Neural crest cell (in vitro differentiated cells): Measurements from ENCODE around the gene EGR4. TPM values are rescaled to one million over a fixed set of nuclear protein-coding genes. Genes with fewer than 3 reads are reported as not detected.

ENCODE experiments used
- DNase-seq: peaks from one replicate; pipeline ENCODE4 v3.0.0; 2021; ENCODE audit warnings: low read depth, mixed read lengths, low spot score
- H3K27ac Mint-ChIP-seq: one replicate; pipeline ENCODE4 v1.8.0; 2021; ENCODE audit warnings: mild to moderate bottlenecking, mixed read lengths; ENCODE audit not compliant: unreplicated experiment
- H3K27me3 Mint-ChIP-seq: 2 replicates; pipeline ENCODE4 v1.8.0; 2021; ENCODE audit warnings: low read depth, mild to moderate bottlenecking, mixed read lengths
- H3K36me3 Mint-ChIP-seq: 2 replicates; pipeline ENCODE4 v1.8.0; 2021; ENCODE audit warnings: low read depth, mild to moderate bottlenecking, mixed read lengths
- H3K4me1 Mint-ChIP-seq: 2 replicates; pipeline ENCODE4 v1.8.0; 2021; ENCODE audit warnings: mixed read lengths
- H3K4me3 Mint-ChIP-seq: one replicate; pipeline ENCODE4 v1.8.0; 2021; ENCODE audit warnings: mild to moderate bottlenecking, mixed read lengths
- H3K9me3 Mint-ChIP-seq: 2 replicates; pipeline ENCODE4 v1.8.0; 2021; ENCODE audit warnings: mixed read lengths
- CTCF ChIP-seq: fragments of 200-600 bp; sonication (generic); conservative IDR thresholded peaks from 2 replicates; pipeline ENCODE4 v1.5.0; 2021; ENCODE audit warnings: antibody characterized with exemption, mild to moderate bottlenecking
- total RNA-seq: library from RNA; stranded (reverse); gene quantifications from 2 replicates; pipeline ENCODE4 v1.2.1, GENCODE V29; 2021

EGR4 gene
- total RNA-seq, 1 donor from 2014 or later: not detected

- DNase-seq: no peak
- Mint-ChIP-seq H3K4me3 (no peak overlapping the region), H3K36me3 (peaks cover 4% of the 10 kb centered on the region), H3K27me3 (peaks cover 9% of the 10 kb centered on the region), H3K9me3 (no peaks in the 10 kb centered on the region), H3K4me1 (no peaks in the 10 kb centered on the region), H3K27ac (no peak overlapping the region)
- no peak for TF ChIP-seq CTCF
These were observed 31.2 kb downstream of the EGR4 start for GRCh38 chr2:73262108-73262651.

- Mint-ChIP-seq H3K27me3 (peaks cover 4% of the 10 kb centered on the region), H3K27ac (peak overlapping the region; percentile 62), H3K36me3 (no peaks in the 10 kb centered on the region), H3K4me3 (peak overlapping the region; percentile 38), H3K4me1 (no peaks in the 10 kb centered on the region), H3K9me3 (no peaks in the 10 kb centered on the region)
- DNase-seq: peak; percentile 60
- peak; percentile 53 for TF ChIP-seq CTCF
These were observed 32.9 kb downstream of the EGR4 start for GRCh38 chr2:73260338-73260984.

GRCh38 chr2:73259704-73260337 lies 33.5 kb downstream of the EGR4 start:
- no peak for TF ChIP-seq CTCF
- H3K4me3 Mint-ChIP-seq: peak overlapping the region; percentile 38
- peak overlapping the region; percentile 57 for H3K27ac Mint-ChIP-seq
- no peaks in the 10 kb centered on the region for H3K4me1 Mint-ChIP-seq
- H3K9me3 Mint-ChIP-seq: no peaks in the 10 kb centered on the region
- H3K36me3 Mint-ChIP-seq: no peaks in the 10 kb centered on the region
- DNase-seq: no peak
- peaks cover 4% of the 10 kb centered on the region for H3K27me3 Mint-ChIP-seq

DNA sequence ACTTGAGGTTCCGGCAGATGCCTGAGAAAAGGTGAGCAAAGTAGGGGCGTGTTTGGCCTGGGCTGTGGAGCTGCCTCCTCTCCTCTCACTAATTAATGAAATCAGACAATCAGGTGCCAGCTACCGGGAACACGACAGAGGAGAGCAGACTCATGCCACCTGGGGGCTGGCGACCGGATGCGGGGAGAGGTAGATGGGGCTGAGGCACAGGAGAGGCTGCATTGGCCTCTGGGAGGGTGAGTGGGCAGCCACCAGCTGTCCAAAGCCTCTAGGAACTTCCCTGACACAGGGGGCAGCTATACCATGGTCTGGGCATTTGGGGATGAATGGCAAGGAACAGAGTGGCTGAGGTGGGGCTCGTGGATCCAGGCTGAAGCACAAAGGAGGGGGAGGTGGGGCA lies 34.1 kb downstream of the EGR4 start:
- no peak for TF ChIP-seq CTCF
- no peak overlapping the region for H3K4me3 Mint-ChIP-seq
- no peaks in the 10 kb centered on the region for H3K9me3 Mint-ChIP-seq

DNA sequence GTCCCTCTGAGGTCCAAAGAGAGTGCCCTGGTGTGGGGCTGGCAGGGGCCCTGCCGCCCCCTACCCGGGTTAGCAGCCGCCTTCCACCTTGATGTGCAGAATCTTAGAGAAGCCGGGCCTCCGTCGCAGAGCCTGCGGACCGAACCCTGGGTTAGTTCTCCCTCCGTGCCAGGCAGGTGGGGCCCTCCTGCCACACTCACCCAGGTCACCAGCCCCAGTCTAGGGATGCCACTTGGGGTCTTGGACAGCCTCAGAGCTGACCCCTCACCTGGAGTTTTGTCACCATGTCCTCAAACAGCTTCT lies 34.5 kb downstream of the EGR4 start:
- DNase-seq: no peak
- Mint-ChIP-seq H3K4me3 (no peak overlapping the region), H3K4me1 (no peaks in the 10 kb centered on the region), H3K9me3 (no peaks in the 10 kb centered on the region), H3K27ac (no peak overlapping the region), H3K27me3 (peaks cover 4% of the 10 kb centered on the region), H3K36me3 (no peaks in the 10 kb centered on the region)
- TF ChIP-seq CTCF: no peak

More for the DNA sequence above, 34.1 kb downstream of the EGR4 start:
- Mint-ChIP-seq H3K27me3 (peaks cover 4% of the 10 kb centered on the region), H3K4me1 (no peaks in the 10 kb centered on the region), H3K27ac (peak overlapping the region; percentile 57), H3K36me3 (no peaks in the 10 kb centered on the region)
- no peak for DNase-seq
